GM21360 (cell line): ENCODE measurements around the gene SMCO2.

Source experiments
- ATAC-seq: cut with Tn5 transposase; IDR thresholded peaks from one replicate; pipeline ENCODE4 v1.9.1; 2021; ENCODE audit warnings: mild to moderate bottlenecking, moderate library complexity; ENCODE audit not compliant: unreplicated experiment

Gene SMCO2

GRCh38 chr12:27497446-27497845 is 50.9 kb downstream of the SMCO2 start:
- no peak for ATAC-seq

GRCh38 chr12:27498149-27498548 is 51.6 kb downstream of the SMCO2 start:
- ATAC-seq, result peak; percentile 73

- ATAC-seq, result no peak
Measured at GRCh38 chr12:27498761-27499160, 52.2 kb downstream of the SMCO2 start.

- no peak for ATAC-seq
Measured at GRCh38 chr12:27499377-27499776, 52.8 kb downstream of the SMCO2 start.

GRCh38 chr12:27500546-27500945 is 54.0 kb downstream of the SMCO2 start:
- no peak for ATAC-seq

- ATAC-seq, result no peak
Measured at GRCh38 chr12:27502021-27502435, 55.5 kb downstream of the SMCO2 start.

GRCh38 chr12:27504507-27504906 is 58.0 kb downstream of the SMCO2 start:
- no peak for ATAC-seq

GRCh38 chr12:27505109-27505508 is 58.6 kb downstream of the SMCO2 start:
- no peak for ATAC-seq

GRCh38 chr12:27505761-27506160 is 59.2 kb downstream of the SMCO2 start:
- ATAC-seq, result no peak

GRCh38 chr12:27506645-27507189 is 60.2 kb downstream of the SMCO2 start:
- ATAC-seq, result no peak

GRCh38 chr12:27508736-27509431 is 62.3 kb downstream of the SMCO2 start:
- ATAC-seq, result no peak

- ATAC-seq, result no peak
Measured at GRCh38 chr12:27511031-27511722, 64.6 kb downstream of the SMCO2 start.

- no peak for ATAC-seq
Measured at GRCh38 chr12:27511723-27512045, 65.1 kb downstream of the SMCO2 start.

GRCh38 chr12:27513155-27513824 is 66.8 kb downstream of the SMCO2 start:
- no peak for ATAC-seq

GRCh38 chr12:27515671-27516070 is 69.1 kb downstream of the SMCO2 start:
- ATAC-seq, result no peak

- ATAC-seq, result no peak
Measured at GRCh38 chr12:27516625-27517024, 70.1 kb downstream of the SMCO2 start.

- ATAC-seq, result no peak
Measured at GRCh38 chr12:27517546-27517945, 71.0 kb downstream of the SMCO2 start.

- ATAC-seq, result no peak
Measured at GRCh38 chr12:27517961-27518665, 71.6 kb downstream of the SMCO2 start.

- ATAC-seq, result no peak
Measured at GRCh38 chr12:27521066-27521465, 74.5 kb downstream of the SMCO2 start.

GRCh38 chr12:27521981-27522380 is 75.4 kb downstream of the SMCO2 start:
- ATAC-seq, result no peak

- no peak for ATAC-seq
Measured at GRCh38 chr12:27523305-27523641, 76.7 kb downstream of the SMCO2 start.
